EL (cell line): Measurements from ENCODE around the gene CES5A.
"Not testable (repeated sequence)": the region's sequence is repeated elsewhere in the genome, so short reads cannot be mapped to it uniquely, and the experiment has no call there.

ENCODE experiments used
- DNase-seq: peaks from one replicate; pipeline ENCODE4 v3.0.0-alpha.2; 2016

CES5A gene

DNA sequence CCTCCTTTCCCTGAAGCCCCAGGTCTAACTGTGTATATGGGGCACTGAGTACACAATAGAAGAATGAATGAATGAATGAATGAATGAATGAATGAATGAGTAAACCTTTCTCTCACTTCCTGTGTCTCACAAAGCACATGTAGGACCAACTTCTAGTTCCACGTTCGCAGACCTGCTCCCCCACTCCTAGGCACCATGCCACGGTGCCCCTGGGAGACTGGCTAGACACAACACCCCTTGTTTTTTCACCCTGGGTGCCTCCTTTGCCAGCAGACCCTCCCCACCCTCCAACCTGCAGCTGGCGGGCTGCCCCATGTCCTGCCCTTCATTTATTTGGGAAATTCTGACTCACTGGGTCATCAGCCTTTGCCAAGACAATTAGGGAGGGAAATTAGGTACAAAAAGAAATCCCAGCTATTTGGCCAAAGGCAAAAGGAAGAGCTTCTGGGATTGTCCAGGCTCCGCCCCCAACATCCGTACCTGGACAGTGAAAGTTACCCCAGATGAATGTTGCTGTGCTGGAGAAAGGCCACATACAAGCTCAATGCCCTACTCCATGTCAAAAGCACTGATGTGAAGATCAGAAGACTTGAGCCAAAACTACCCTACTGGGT lies 50.0 kb downstream of the CES5A start:
- no peak for DNase-seq

DNA sequence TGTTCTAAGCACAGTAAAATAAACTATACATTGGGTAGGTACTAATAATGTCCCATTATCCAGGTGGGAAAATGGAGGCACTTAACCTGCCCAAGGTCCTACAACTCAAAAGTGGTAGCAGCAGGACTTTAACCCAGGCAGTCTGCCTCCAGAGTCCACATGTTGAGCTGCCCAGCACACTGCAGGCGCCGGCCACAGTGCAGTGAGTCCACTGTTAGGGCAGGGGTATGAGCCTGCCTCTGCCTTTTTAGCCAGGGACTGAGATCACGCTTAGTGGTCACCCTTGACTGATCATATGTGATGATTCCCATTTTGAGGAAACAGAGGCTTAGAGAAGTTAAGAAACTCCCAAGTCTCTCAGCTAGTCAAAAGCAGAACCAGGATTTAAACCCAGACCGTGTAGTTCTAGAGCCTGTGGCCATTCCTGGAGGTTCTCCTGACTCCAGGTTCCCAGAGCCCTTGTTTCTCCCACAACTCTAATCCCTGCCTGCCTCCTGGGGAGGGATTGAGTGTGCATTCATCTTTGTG lies 50.6 kb downstream of the CES5A start:
- DNase-seq = no peak

DNA sequence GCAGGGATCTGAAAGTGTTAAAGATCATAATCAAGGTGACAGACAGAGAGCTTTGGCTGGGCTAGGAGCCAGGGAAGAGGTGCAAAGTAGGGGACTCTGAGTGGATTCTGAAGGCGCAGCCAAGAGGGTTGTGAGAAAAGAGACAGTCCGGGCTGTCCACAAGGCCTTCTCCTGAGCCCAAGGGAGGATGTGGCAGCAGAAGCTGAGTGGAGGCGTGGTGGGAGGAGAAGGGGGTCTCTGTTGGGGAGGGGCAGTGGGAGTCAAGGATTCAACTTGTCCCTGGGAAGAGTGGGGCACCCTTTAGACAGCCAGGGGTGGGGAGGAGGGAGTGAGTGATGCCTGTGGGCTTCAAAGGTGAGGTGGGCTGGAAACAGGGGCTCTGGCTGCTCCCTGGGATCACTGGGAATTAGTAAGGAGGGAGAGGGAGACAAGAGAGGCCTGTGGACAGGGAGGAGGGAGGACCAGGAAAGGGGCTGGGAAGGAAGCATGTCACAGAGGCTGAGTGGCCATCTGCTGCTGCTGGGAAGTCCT lies 52.8 kb downstream of the CES5A start:
- DNase-seq = no peak

GRCh38 chr16:55821210-55821609 lies 54.0 kb downstream of the CES5A start:
- no peak for DNase-seq

DNA sequence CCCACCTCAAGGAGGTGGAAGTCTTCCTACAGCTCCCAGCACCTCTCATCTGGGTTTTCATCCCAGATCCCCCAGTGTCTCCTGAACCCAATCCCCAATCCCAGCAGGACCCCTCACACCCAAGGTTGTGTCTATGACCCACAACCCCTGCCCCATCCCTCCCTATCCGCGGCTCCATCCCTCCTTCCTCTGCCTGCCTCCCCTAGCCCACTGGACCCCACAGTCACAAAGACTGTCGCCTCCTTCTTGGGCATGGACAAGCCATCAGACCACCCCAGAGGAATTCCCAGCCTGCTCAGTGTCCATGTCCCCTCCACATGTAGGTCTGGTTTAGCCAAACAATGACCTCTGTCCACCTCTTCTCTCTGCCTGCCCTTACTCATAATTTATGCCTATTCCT lies 54.6 kb downstream of the CES5A start:
- DNase-seq = no peak

DNA sequence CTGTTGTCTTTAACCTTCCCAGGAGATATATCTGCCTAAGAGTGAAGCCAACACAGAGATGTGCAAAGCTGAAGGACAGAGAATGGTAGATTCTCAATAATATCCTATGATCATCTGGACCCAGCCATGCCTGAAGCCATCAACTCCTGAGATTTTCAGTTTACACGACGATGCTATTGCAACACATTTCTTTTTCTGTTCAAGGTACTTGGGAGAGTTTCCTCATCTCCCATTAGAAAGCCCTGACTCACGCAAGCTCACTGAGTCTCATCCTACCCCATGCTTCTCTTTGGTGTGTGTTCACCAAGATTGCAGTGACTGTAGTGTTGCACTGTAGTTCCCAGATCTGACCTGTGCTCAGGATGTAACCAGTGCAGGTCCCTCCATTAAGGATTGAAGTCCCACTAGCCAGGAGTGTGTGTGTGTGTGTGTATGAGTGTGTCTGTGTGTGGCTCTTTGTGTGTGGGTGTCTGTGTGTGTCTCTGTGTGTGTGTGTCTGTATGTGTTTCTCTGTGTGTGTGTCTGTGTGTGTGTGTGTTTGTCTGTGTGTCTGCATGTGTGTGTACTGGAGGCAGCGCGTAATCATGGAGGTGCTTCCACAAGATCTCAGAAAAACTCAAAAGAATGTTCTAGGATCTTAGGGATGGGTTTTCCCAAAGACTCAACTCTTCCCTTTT lies 57.8 kb downstream of the CES5A start:
- no peak for DNase-seq

DNA sequence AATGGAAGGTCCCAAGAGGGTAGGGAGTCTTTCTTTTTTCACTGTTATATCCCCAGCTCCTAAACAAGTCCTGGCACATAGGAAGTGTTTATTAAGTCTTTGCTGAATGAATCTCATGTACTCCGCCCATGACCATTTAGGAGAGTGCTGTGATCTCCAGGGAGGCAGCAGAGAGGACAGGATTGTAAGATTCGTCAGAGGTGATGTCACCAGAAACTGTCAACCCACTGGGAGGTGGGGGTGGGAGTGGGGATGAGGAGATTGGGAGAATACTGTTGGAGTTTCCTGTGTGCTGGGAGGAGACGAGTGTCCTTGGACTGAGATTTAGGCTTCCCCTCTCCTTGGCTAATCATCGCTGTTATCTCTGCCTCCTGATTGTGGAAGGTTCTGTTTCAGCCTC lies 59.0 kb downstream of the CES5A start:
- not testable (repeated sequence) for DNase-seq

- no peak for DNase-seq
Measured at GRCh38 chr16:55815320-55815719, 59.9 kb downstream of the CES5A start.

GRCh38 chr16:55814174-55814573 lies 61.0 kb downstream of the CES5A start:
- DNase-seq = not testable (repeated sequence)

DNA sequence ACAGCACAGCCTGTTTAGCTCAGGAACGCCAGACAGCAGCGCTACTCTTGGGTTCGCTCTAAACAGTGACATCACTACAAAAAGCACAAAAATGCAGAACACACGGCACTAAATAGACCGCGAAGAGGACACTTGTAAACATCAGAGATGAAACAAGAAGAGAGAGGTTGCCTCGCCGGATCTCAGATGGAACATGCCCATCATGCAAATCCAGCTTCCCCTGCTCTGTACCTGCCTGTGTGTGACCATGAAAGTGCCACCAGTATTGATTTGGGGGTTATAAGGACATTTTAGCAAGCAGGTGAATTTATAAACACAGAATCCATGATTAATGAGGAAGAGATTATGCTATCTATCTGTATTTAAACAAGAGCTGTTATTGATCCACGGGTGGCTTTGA lies 61.4 kb downstream of the CES5A start:
- not testable (repeated sequence) for DNase-seq

- DNase-seq = no peak
Measured at GRCh38 chr16:55812951-55813350, 62.2 kb downstream of the CES5A start.

DNA sequence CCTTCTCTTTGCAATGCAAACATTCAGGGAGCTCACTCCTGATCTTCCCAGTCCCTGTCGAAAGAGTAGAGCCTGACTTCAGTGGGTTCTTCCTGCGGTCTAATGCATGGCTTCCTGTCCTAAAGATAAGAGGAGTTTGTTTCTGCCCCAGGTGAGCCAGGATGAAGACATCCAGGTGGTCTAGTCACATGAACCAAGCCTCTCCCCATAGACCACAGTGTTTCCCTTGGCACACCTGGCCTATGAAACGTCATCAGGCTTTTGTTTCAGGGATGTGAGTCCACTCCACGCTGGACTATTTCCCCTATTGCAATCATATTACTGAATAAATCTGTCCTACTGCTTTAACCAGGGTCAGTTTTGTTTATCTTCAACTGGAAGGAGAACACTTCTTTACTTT lies 63.4 kb downstream of the CES5A start:
- DNase-seq = no peak

- DNase-seq = no peak
Measured at GRCh38 chr16:55810451-55810961, 64.7 kb downstream of the CES5A start.

DNA sequence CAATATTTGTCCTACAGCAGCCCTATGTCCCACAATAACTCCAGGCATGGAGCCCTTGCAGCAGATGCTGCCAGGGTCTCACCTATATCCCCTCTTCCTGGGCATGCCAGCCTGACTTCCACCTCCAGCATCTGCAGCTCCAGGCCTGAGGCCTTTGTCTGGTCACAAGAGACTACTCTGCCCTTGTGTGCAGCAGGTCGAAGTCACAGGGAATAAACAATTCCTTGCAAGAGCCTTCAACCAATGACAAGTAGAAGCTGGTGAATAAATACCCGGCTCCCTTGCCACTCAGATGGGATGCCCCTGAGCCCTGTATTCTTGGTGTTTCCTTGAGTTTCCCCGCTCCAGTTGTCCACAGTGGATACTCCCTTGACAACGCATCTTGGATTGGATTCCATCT lies 65.3 kb downstream of the CES5A start:
- DNase-seq = no peak

- no peak for DNase-seq
Measured at GRCh38 chr16:55809386-55809785, 65.8 kb downstream of the CES5A start.

DNA sequence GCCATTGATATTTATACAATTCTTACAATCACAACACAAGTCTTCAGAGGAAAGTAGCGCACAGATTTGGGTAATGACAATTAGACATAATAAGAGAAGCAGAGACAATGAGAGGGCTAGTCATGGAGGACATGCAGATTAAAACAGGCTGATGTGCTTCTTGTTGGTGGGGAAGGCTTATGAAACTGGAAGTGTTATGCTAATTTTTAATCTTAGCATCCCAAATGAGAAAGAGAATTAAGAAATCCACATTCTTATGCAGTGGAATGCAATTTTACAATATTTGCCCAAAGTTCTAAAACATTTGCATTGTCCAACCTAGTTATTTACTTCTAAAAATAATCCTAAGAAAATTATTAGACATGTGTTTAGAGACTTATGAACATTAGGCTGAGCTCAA lies 66.9 kb downstream of the CES5A start:
- DNase-seq = not testable (repeated sequence)

DNA sequence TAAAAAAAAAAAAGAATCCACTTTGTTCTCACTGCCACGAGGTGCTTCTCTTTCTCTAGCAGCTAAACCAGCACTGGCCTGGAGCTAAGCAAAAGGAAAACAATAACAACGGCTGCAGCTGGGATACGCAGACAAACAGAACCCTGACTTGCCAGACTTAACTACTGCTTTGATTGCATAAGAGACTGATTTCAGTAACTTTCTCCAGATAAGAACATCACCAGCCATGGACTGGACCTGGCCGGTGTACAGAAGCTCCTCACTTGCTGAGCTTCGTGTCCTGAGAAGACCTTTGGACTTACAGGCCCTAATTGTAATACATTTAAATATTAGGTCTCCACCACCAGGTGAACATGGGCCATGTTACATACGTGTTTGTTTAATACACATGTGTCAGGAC lies 70.1 kb downstream of the CES5A start:
- DNase-seq = not testable (repeated sequence)

GRCh38 chr16:55803681-55804080 lies 71.5 kb downstream of the CES5A start:
- DNase-seq = not testable (repeated sequence)
